Endothelial cell (in vitro differentiated cells): Measurements from ENCODE around the gene BOD1L1. TPM values are rescaled to one million over a fixed set of nuclear protein-coding genes. Genes with fewer than 3 reads are reported as not detected.

ENCODE experiments used
- DNase-seq: peaks from one replicate; pipeline ENCODE4 v3.0.0; 2021; ENCODE audit warnings: low spot score
- H3K27ac Mint-ChIP-seq: one replicate; pipeline ENCODE4 v1.8.0; 2021; ENCODE audit warnings: mixed read lengths, inconsistent platforms; ENCODE audit not compliant: unreplicated experiment
- H3K27me3 Mint-ChIP-seq: one replicate; pipeline ENCODE4 v1.8.0; 2021; ENCODE audit warnings: mild to moderate bottlenecking, moderate library complexity, mixed read lengths, inconsistent platforms; ENCODE audit not compliant: unreplicated experiment
- H3K36me3 Mint-ChIP-seq: one replicate; pipeline ENCODE4 v1.8.0; 2021; ENCODE audit warnings: mild to moderate bottlenecking, low read depth, mixed read lengths, inconsistent platforms; ENCODE audit not compliant: unreplicated experiment
- H3K4me1 Mint-ChIP-seq: one replicate; pipeline ENCODE4 v1.8.0; 2021; ENCODE audit warnings: mild to moderate bottlenecking, mixed read lengths, inconsistent platforms; ENCODE audit not compliant: unreplicated experiment
- H3K4me3 Mint-ChIP-seq: one replicate; pipeline ENCODE4 v1.8.0; 2021; ENCODE audit warnings: mild to moderate bottlenecking, mixed read lengths, inconsistent platforms; ENCODE audit not compliant: unreplicated experiment
- H3K9me3 Mint-ChIP-seq: one replicate; pipeline ENCODE4 v1.8.0; 2021; ENCODE audit warnings: mixed read lengths, inconsistent platforms; ENCODE audit not compliant: unreplicated experiment
- total RNA-seq: library from RNA; stranded (reverse); fragmentation: NEBNext Ultra II Directional; extraction: Animal tissue kit (Norgen Biotek cat#: 25700); gene quantifications from one replicate; pipeline ENCODE4 v1.2.1, GENCODE V29; 2021; ENCODE audit not compliant: unreplicated experiment
- TF ChIP-seq, protein P1 (sequence below): fragments of 200-600 bp; sonication (generic); IDR thresholded peaks from one replicate; pipeline ENCODE4 v1.5.0; 2021; ENCODE audit warnings: antibody characterized with exemption; ENCODE audit not compliant: unreplicated experiment

BOD1L1 gene
- total RNA-seq, 1 donor from 2014 or later: 49.7 TPM

DNA sequence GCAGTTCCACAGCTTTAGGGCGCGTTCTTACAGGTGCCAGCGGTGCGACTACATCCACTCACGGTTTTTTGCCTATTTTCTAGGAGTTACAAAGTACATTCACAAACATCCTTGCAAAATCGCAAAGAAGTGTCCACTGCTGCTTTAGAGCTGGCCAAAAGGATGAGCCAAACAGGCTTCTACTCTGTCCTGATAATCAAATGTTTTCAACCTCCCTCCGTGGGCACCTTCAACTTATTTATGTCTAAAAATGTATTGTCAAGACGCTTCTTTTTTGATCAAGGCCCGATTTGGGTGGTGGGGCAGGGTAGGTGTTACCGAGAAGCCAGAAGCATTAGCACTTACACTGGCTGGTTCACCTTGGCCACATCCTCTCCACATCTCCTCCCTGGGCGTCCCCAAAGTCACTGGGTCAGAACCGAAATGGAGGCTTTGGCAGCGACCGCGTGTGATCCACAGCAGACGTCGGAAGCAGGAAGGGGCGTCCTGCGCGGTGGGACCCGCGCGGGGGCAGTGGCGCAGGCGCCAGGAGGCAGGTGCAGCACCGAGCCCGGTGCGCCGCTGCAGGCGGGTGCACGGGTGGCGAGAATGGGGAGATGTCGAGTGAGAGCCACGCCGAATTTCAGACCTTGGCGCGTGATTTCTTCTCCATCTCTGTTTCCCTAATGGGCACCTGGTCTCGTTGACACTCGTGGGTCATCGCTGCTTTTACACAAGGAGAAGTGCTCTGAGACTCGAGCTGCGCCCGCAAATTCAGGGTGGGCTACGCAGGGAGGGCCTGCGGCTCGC is 100.1 kb downstream of the BOD1L1 start:
- no peak overlapping the region for H3K4me3 Mint-ChIP-seq
- TF ChIP-seq, protein P1, sequence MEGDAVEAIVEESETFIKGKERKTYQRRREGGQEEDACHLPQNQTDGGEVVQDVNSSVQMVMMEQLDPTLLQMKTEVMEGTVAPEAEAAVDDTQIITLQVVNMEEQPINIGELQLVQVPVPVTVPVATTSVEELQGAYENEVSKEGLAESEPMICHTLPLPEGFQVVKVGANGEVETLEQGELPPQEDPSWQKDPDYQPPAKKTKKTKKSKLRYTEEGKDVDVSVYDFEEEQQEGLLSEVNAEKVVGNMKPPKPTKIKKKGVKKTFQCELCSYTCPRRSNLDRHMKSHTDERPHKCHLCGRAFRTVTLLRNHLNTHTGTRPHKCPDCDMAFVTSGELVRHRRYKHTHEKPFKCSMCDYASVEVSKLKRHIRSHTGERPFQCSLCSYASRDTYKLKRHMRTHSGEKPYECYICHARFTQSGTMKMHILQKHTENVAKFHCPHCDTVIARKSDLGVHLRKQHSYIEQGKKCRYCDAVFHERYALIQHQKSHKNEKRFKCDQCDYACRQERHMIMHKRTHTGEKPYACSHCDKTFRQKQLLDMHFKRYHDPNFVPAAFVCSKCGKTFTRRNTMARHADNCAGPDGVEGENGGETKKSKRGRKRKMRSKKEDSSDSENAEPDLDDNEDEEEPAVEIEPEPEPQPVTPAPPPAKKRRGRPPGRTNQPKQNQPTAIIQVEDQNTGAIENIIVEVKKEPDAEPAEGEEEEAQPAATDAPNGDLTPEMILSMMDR: no peak
- DNase-seq: no peak
- no peak overlapping the region for H3K27ac Mint-ChIP-seq
- no peaks in the 10 kb centered on the region for H3K9me3 Mint-ChIP-seq
- no peaks in the 10 kb centered on the region for H3K27me3 Mint-ChIP-seq
- peaks cover 3% of the 10 kb centered on the region for H3K36me3 Mint-ChIP-seq
- H3K4me1 Mint-ChIP-seq: peaks cover 23% of the 10 kb centered on the region

DNA sequence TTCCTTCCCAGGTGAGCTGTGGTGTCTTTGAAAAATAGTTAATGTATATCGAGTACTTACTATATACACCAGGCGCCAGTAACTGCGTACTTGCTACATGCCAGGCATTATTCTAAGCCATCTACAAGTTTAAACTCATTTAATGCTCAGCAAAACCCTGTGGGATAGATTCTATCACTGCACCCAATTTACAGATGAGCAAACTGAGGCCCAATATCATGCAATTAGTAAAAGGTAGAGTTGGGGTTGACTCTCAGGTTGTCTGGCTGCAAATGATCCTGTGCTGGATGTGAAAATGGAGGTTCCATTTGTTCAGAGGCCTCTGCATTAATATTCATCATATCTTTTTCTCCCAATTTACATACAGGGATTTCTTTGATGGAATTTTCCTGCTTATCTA is 100.9 kb downstream of the BOD1L1 start:
- Mint-ChIP-seq H3K4me3 (no peak overlapping the region), H3K36me3 (peaks cover 3% of the 10 kb centered on the region), H3K27ac (no peak overlapping the region), H3K9me3 (no peaks in the 10 kb centered on the region), H3K4me1 (peaks cover 19% of the 10 kb centered on the region), H3K27me3 (no peaks in the 10 kb centered on the region)
- no peak for DNase-seq
- TF ChIP-seq, protein P1: no peak

DNA sequence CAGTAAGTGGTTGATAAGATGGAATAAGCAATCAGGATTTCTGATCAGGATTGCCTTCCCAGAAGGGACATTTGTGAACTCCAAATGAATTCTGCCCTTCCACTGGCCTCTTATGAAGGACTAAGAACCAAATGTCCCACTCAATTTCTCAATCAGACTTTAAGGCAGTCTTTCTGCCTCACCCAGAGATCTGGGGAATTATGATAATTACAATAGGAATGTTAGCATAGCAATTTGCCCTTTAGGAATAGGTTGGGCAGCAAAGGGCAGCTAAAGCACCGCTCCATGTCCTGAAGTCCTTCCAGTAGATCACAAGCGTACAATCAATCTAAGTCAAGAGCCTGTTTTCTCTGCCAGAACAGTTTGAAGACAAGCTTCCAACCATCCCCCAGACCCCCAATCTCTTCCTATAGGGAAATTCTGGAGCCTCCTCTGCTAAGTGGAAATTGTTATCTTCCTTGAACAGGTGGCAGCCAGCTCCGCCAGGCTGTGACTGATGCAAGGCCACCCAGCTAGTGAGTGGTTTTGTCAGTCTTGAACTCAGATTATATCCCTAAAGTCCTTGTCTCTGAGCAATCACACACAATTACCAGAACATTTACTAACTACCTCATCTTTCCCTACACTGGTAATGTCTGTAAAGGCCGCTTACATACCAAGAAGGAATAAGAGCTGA is 101.8 kb downstream of the BOD1L1 start:
- Mint-ChIP-seq H3K4me1 (peaks cover 10% of the 10 kb centered on the region), H3K27ac (peak overlapping the region; percentile 31), H3K4me3 (peak overlapping the region; percentile 56), H3K27me3 (no peaks in the 10 kb centered on the region), H3K9me3 (no peaks in the 10 kb centered on the region), H3K36me3 (peaks cover 3% of the 10 kb centered on the region)
- DNase-seq: no peak
- TF ChIP-seq, protein P1: no peak

DNA sequence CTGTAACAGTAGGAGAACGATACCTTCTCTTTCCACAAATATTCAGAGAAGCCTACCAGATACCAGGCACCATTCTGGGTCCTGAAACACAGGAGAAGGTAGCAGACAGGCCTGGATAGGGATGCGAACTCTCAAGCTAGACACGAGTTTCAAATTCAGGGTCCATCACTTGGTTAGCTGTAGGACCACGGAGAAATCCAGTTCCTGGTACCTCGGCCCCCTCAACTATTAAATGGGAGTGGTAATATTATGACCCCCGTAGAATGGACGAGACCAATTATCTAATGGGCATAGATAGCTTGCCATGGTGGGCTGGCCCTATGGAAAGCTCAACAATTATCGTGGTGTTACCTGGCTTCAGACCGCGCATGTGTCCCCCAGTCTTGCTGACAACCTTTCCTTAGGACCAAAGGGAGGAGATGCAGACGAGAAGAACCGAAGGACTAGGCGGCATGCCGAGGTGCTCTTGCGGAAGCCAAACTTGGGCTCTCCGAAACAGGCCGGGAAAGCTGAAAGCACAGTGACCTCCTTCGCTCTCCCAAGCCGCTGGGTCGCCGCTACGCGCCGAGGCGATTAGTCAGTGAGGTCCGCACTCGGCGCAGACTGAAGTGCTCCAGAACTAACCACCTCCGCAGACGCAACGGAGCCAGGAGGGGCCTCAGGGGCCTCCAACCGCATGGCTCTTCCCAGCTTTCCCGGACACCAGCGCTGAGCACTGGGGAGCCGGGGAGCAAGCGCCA is 102.9 kb downstream of the BOD1L1 start:
- Mint-ChIP-seq H3K4me1 (peaks cover 9% of the 10 kb centered on the region), H3K27ac (no peak overlapping the region), H3K4me3 (no peak overlapping the region), H3K36me3 (peaks cover 3% of the 10 kb centered on the region), H3K27me3 (no peaks in the 10 kb centered on the region), H3K9me3 (no peaks in the 10 kb centered on the region)
- TF ChIP-seq, protein P1: no peak
- no peak for DNase-seq
